HL-60 (cell line): ENCODE data around the gene LRWD1.

Experiments used
- DNase-seq, 2 experiments: peaks; one replicate each; pipeline ENCODE4 v3.0.0-alpha.2; 2010 to 2020; ENCODE audit warnings: low read depth in 1 of 2, low spot score in 1 of 2
- H3K27ac ChIP-seq: fragments of 250-450 bp; sonication (Bioruptor Pico); replicated peaks from 2 replicates; pipeline ENCODE4 v1.5.1; 2020; ENCODE audit warnings: mild to moderate bottlenecking, moderate library complexity
- H3K27me3 ChIP-seq: fragments of 250-450 bp; sonication (Bioruptor Pico); 2 replicates; pipeline ENCODE4 v1.5.1; 2021; ENCODE audit warnings: mild to moderate bottlenecking, moderate library complexity; ENCODE audit not compliant: insufficient read depth, poor library complexity, severe bottlenecking
- H3K4me3 ChIP-seq: replicated peaks from 2 replicates; pipeline ENCODE4 v1.5.1; 2011; ENCODE audit warnings: mild to moderate bottlenecking, control low read depth, low read length; ENCODE audit not compliant: insufficient read depth
- CTCF ChIP-seq: IDR thresholded peaks from one replicate; pipeline ENCODE4 v1.5.1; 2011; ENCODE audit warnings: low read length, control low read depth, inconsistent platforms; ENCODE audit not compliant: insufficient read depth
- GABPA ChIP-seq: IDR thresholded peaks from 2 replicates; pipeline ENCODE4 v1.6.1; 2012; ENCODE audit warnings: low read depth
- POLR2AphosphoS5 ChIP-seq: IDR thresholded peaks from 2 replicates; pipeline ENCODE4 v1.6.1; 2012; ENCODE audit warnings: low read depth
- REST ChIP-seq: IDR thresholded peaks from 2 replicates; pipeline ENCODE4 v1.6.1; 2012; ENCODE audit warnings: low read depth; ENCODE audit not compliant: insufficient replicate concordance
- SPI1 ChIP-seq: IDR thresholded peaks from 2 replicates; pipeline ENCODE4 v1.6.1; 2012; ENCODE audit warnings: low read depth, mild to moderate bottlenecking, borderline replicate concordance

LRWD1 gene

GRCh38 chr7:102456327-102456726 lies 8.5 kb upstream of the LRWD1 start:
- no peak overlapping the region for H3K27ac ChIP-seq
- H3K27me3 ChIP-seq: no peaks in the 10 kb centered on the region
- TF ChIP-seq CTCF (no peak), POLR2AphosphoS5 (no peak)
- DNase-seq: no peak
- H3K4me3 ChIP-seq: no peak overlapping the region

- Histone ChIP-seq H3K4me3 (no peak overlapping the region), H3K27ac (no peak overlapping the region), H3K27me3 (no peaks in the 10 kb centered on the region)
- DNase-seq: no peak
- no peak for TF ChIP-seq REST
- peak; percentile 12; the same call in 1 of the 2 replicates for TF ChIP-seq POLR2AphosphoS5
- no peak for TF ChIP-seq CTCF
- no peak for TF ChIP-seq SPI1
Measured at GRCh38 chr7:102457352-102457924, 7.3 kb upstream of the LRWD1 start.

DNA sequence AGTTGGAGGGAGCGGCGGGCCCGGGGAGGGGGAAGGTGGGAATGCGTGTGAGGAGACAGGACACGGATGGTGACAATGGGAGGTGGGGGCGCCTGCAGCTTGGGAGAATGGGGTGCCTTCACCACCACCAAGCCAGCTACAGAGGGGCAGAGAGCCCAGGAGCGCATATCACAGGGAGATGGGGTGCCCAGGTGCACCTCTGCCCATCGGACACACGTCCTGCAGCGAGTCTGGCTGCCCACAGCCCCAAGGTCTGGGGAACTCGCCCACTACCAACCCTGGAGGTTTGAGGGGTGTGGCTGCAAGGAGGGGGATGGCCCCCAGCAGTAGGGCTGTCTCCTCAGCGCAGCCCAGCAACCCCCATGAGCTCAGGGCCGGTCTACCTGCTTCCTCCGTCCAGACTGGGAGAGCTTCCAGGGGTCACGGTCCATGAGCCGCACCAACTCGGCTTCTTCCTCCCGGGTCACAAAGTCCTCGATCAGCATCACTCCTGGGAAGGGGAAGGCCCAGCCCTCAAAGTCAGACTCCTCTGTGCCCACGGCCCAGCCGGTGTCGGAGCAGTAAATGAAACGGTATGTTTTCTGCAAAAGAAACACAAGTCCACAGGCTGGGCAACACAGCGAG lies 5.5 kb upstream of the LRWD1 start:
- Histone ChIP-seq H3K27me3 (no peaks in the 10 kb centered on the region), H3K4me3 (no peak overlapping the region), H3K27ac (no peak overlapping the region)
- no peak for TF ChIP-seq GABPA
- TF ChIP-seq CTCF: no peak
- TF ChIP-seq SPI1: no peak
- no peak for TF ChIP-seq POLR2AphosphoS5
- TF ChIP-seq REST: no peak
- no peak for DNase-seq

DNA sequence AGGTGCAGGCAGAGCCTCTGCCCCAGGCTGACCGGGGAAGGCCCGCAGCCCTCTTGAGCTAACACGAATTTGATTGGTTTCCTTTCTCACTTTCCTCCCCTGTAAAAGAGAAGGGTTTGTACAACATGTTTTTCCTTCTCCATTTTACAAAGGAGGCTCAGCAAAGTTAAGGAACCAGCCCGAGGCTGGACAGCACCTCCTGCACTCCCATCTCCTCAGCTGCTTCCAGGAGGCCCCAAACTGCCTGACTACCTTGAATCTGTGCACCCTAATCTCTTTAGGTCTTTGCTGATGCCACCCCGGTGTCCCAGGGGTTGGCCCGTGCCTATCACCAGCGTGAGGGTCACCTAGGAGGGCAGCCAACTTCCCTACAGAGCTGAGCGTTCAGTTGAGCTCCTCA lies 4.3 kb upstream of the LRWD1 start:
- Histone ChIP-seq H3K4me3 (no peak overlapping the region), H3K27me3 (no peaks in the 10 kb centered on the region), H3K27ac (no peak overlapping the region)
- no peak for DNase-seq
- TF ChIP-seq POLR2AphosphoS5 (no peak), SPI1 (no peak), GABPA (no peak), CTCF (no peak), REST (no peak)
